Sigmoid colon (tissue), 4 donors: Measurements from ENCODE around the gene RAPSN.

Experiments
- EP300 ChIP-seq, 4 donors: sonication (generic); formaldehyde crosslinking; IDR thresholded peaks; one replicate each; pipeline ENCODE4 v1.6.1; 2017; ENCODE audit warnings: antibody characterized with exemption in 4 of 4
- POLR2A ChIP-seq, 2 donors: fragments of 450-650 bp; IDR thresholded peaks; one replicate each; pipeline ENCODE4 v1.6.1; 2016; ENCODE audit warnings: antibody characterized with exemption in 2 of 2, mild to moderate bottlenecking in 2 of 2, moderate library complexity in 2 of 2
- POLR2AphosphoS5 ChIP-seq, 4 donors: sonication (generic); formaldehyde crosslinking; IDR thresholded peaks; one replicate each; pipeline ENCODE4 v1.6.1; 2017; ENCODE audit warnings: antibody characterized with exemption in 4 of 4
- TF ChIP-seq, protein P1 (sequence below), 4 experiments: fragments of 450-650 bp in 3 of 4; fragments of 200-600 bp in 1 of 4; IDR thresholded peaks; one replicate each; pipeline ENCODE4 v1.5.1; 2016 to 2019; ENCODE audit warnings: antibody characterized with exemption in 4 of 4, mild to moderate bottlenecking in 3 of 4, moderate library complexity in 2 of 4

DNA sequence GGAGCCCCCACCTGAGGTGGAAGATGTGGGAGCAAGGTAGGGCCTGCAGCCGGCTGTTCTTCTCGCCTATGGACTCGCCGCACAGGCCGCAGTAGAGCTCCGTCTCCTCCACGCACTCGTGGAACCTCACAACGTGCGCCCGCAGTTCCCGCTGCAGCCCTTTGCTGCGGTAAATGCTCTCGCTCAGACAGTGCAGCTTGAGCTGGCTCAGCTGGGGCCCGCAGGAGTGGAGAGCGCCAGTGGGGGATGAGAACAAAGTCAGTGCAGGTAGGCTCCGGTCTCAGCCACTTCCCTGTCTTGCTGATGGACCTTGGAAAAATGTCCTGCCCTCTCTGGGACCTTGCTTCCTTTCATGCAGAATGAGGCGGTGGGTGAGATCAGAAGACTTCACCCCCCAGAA, 10.2 kb downstream of the RAPSN start:
- no peak for TF ChIP-seq POLR2A (IDR thresholded peaks at IDR 0.05)
- TF ChIP-seq, protein P1, sequence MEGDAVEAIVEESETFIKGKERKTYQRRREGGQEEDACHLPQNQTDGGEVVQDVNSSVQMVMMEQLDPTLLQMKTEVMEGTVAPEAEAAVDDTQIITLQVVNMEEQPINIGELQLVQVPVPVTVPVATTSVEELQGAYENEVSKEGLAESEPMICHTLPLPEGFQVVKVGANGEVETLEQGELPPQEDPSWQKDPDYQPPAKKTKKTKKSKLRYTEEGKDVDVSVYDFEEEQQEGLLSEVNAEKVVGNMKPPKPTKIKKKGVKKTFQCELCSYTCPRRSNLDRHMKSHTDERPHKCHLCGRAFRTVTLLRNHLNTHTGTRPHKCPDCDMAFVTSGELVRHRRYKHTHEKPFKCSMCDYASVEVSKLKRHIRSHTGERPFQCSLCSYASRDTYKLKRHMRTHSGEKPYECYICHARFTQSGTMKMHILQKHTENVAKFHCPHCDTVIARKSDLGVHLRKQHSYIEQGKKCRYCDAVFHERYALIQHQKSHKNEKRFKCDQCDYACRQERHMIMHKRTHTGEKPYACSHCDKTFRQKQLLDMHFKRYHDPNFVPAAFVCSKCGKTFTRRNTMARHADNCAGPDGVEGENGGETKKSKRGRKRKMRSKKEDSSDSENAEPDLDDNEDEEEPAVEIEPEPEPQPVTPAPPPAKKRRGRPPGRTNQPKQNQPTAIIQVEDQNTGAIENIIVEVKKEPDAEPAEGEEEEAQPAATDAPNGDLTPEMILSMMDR (IDR thresholded peaks at IDR 0.05) = no peak
- no peak for TF ChIP-seq POLR2AphosphoS5 (IDR thresholded peaks at IDR 0.05)
- no peak for TF ChIP-seq EP300 (IDR thresholded peaks at IDR 0.05)
